ENCODE measurements around the gene MYL4.

DNA sequence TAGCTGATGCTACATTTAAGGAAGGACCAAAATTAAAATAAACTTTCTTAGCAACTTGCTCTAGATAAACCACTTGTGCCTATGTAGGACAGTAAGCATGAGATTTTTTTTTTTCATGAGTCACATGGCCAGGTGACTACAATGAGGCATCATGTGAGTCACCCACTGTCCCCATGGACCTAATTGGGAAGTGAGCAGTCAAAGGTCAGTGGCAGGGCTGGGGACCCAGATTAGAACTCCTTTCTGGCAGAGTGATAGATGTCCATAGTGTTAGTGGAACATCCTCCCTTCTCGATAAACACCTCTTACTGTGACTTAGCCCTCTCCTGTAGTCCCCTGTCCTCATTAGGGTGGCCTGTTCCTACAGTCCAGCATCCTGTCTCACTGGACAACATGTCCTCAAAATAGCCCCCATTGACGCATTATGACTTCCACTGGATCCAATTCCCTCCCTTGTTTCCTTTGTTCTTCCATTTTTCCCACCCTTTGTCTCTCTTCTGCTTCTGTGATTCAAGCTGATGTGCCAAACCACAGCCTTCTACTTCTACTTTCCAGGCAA is 56.9 kb downstream of the MYL4 start:
- no peak for TF ChIP-seq BRCA1 (IDR thresholded peaks at IDR 0.05; ENCODE audit: low read depth, low read length)
- no peak for TF ChIP-seq EZH2 (IDR thresholded peaks at IDR 0.05; ENCODE audit: low read depth, low read length, severe bottlenecking)
- TF ChIP-seq, protein P1, sequence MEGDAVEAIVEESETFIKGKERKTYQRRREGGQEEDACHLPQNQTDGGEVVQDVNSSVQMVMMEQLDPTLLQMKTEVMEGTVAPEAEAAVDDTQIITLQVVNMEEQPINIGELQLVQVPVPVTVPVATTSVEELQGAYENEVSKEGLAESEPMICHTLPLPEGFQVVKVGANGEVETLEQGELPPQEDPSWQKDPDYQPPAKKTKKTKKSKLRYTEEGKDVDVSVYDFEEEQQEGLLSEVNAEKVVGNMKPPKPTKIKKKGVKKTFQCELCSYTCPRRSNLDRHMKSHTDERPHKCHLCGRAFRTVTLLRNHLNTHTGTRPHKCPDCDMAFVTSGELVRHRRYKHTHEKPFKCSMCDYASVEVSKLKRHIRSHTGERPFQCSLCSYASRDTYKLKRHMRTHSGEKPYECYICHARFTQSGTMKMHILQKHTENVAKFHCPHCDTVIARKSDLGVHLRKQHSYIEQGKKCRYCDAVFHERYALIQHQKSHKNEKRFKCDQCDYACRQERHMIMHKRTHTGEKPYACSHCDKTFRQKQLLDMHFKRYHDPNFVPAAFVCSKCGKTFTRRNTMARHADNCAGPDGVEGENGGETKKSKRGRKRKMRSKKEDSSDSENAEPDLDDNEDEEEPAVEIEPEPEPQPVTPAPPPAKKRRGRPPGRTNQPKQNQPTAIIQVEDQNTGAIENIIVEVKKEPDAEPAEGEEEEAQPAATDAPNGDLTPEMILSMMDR (IDR thresholded peaks at IDR 0.05; ENCODE audit: control extremely low read depth in 1 of 3, insufficient read depth in 1 of 3, low read depth in 1 of 3, low read length in 3 of 3), result no peak
- no peak for TF ChIP-seq POLR2A (IDR thresholded peaks at IDR 0.05; ENCODE audit: control extremely low read depth in 1 of 2, low read depth in 2 of 2, low read length in 2 of 2)
- no peak for TF ChIP-seq SP1 (IDR thresholded peaks at IDR 0.05; ENCODE audit: low read depth, low read length)
- no peak for TF ChIP-seq MAFK (IDR thresholded peaks at IDR 0.05; ENCODE audit: low read depth, low read length)
- TF ChIP-seq BCL11A (IDR thresholded peaks at IDR 0.05; ENCODE audit: low read depth in 2 of 2, low read length in 2 of 2), result no peak
- no peak for TF ChIP-seq TAF7 (optimal IDR thresholded peaks at IDR 0.05; ENCODE audit: borderline replicate concordance, low read depth, low read length)
- TF ChIP-seq ASH2L (IDR thresholded peaks at IDR 0.05; ENCODE audit: low read length), result no peak
- no peak for TF ChIP-seq POLR2AphosphoS5 (IDR thresholded peaks at IDR 0.05; ENCODE audit: low read depth, low read length)
